ENCODE data around the gene TRMU.

- TF ChIP-seq, protein P1, sequence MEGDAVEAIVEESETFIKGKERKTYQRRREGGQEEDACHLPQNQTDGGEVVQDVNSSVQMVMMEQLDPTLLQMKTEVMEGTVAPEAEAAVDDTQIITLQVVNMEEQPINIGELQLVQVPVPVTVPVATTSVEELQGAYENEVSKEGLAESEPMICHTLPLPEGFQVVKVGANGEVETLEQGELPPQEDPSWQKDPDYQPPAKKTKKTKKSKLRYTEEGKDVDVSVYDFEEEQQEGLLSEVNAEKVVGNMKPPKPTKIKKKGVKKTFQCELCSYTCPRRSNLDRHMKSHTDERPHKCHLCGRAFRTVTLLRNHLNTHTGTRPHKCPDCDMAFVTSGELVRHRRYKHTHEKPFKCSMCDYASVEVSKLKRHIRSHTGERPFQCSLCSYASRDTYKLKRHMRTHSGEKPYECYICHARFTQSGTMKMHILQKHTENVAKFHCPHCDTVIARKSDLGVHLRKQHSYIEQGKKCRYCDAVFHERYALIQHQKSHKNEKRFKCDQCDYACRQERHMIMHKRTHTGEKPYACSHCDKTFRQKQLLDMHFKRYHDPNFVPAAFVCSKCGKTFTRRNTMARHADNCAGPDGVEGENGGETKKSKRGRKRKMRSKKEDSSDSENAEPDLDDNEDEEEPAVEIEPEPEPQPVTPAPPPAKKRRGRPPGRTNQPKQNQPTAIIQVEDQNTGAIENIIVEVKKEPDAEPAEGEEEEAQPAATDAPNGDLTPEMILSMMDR (IDR thresholded peaks at IDR 0.05 in 4 of 5, conservative IDR thresholded peaks at IDR 0.05 in 1 of 5), result no peak
- no peak for TF ChIP-seq POLR2A (IDR thresholded peaks at IDR 0.05)
Measured at GRCh38 chr22:46347646-46348045, 12.1 kb downstream of the TRMU start.

Data from gastrocnemius medialis (tissue), 4 donors.